GM12878 (cell line): ENCODE results near the gene CXCR6. TPM values are rescaled to one million over a fixed set of nuclear protein-coding genes. Genes with fewer than 3 reads are reported as not detected.

Experiments
- CBX5 ChIP-seq: sonication (generic); IDR thresholded peaks from 2 replicates; pipeline ENCODE4 v1.6.1; 2016; ENCODE audit warnings: low read depth, moderate library complexity, mild to moderate bottlenecking, inconsistent platforms
- CEBPB ChIP-seq, 2 experiments: fragments of 150-350 bp in 1 of 2; IDR thresholded peaks; 2 replicates each; pipeline ENCODE4 v1.6.1; 2012 to 2014; ENCODE audit warnings: low read depth in 2 of 2, low read length in 2 of 2, borderline replicate concordance in 1 of 2, inconsistent platforms in 1 of 2
- CHD1 ChIP-seq: IDR thresholded peaks from 2 replicates; pipeline ENCODE4 v1.6.1; 2012; ENCODE audit warnings: low read depth, low read length, improper control_type of control experiment
- EGR1 ChIP-seq, 2 experiments: IDR thresholded peaks; 1 replicate in 1 of 2; 2 replicates in 1 of 2; pipeline ENCODE4 v1.6.1; 2011 to 2012; ENCODE audit warnings: low read depth in 2 of 2, low read length in 2 of 2, borderline replicate concordance in 1 of 2, mild to moderate bottlenecking in 1 of 2, moderate library complexity in 1 of 2
- EP300 ChIP-seq, 2 experiments: fragments of 150-350 bp in 1 of 2; IDR thresholded peaks; 2 replicates each; pipeline ENCODE4 v1.6.1; 2011 to 2012; ENCODE audit warnings: low read depth in 2 of 2, low read length in 2 of 2, borderline replicate concordance in 1 of 2, improper control_type of control experiment in 1 of 2, inconsistent platforms in 1 of 2; ENCODE audit not compliant: control insufficient read depth in 1 of 2
- FOXM1 ChIP-seq: IDR thresholded peaks from 2 replicates; pipeline ENCODE4 v1.6.1; 2012; ENCODE audit warnings: low read depth, mild to moderate bottlenecking, inconsistent platforms, low read length, moderate library complexity
- KAT2A ChIP-seq: conservative IDR thresholded peaks from 2 replicates; pipeline ENCODE4 v1.6.1; 2011; ENCODE audit warnings: low read depth, low read length; ENCODE audit not compliant: control insufficient read depth
- PKNOX1 ChIP-seq: fragments of 450-650 bp; IDR thresholded peaks from 2 replicates; pipeline ENCODE4 v1.6.1; 2016; ENCODE audit warnings: mild to moderate bottlenecking
- POLR2AphosphoS2 ChIP-seq: IDR thresholded peaks from 2 replicates; pipeline ENCODE4 v1.6.1; 2011; ENCODE audit warnings: low read depth, mild to moderate bottlenecking, low read length, improper control_type of control experiment, moderate library complexity
- POU2F2 ChIP-seq: IDR thresholded peaks from 3 replicates; pipeline ENCODE4 v1.6.1; 2011; ENCODE audit warnings: low read depth, mild to moderate bottlenecking, low read length, borderline replicate concordance
- polyA plus RNA-seq, 11 experiments: library from polyadenylated mRNA; depleted of rRNA in 4 of 11; unstranded in 6 of 11; stranded (reverse) in 5 of 11; fragments of >200 nt; fragmentation: Nextera tagmentation in 4 of 11; fragmentation: Illumina TruSeq in 1 of 11; extraction: Ambion mirVana in 4 of 11; extraction: Trizol in 1 of 11; gene quantifications; 1 replicate in 1 of 11; 2 replicates in 10 of 11; pipeline versions ENCODE4 v1.2.1 to v1.2.3, GENCODE V29; 2011 to 2016; ENCODE audit warnings: inconsistent platforms in 2 of 11, missing spikeins in 2 of 11, low read depth in 1 of 11
- total RNA-seq, 4 experiments: library from RNA; depleted of rRNA in 3 of 4; stranded (reverse); fragments of >200 nt in 3 of 4; fragmentation: Illumina TruSeq in 1 of 4; extraction: Trizol in 1 of 4; gene quantifications; 2 replicates each; pipeline versions ENCODE4 v1.2.1 to v1.2.3, GENCODE V29; 2013 to 2021
- TF ChIP-seq, protein P1 (sequence below): fragments of 450-650 bp; formaldehyde crosslinking; IDR thresholded peaks from 2 replicates; pipeline ENCODE4 v1.5.0; 2022; ENCODE audit warnings: mild to moderate bottlenecking, missing genetic modification characterization
- TF ChIP-seq, protein P2 (sequence below): IDR thresholded peaks from 2 replicates; pipeline ENCODE4 v1.6.1; 2012; ENCODE audit warnings: mild to moderate bottlenecking, low read depth, low read length

The CXCR6 gene
- total and polyA plus RNA-seq, 10 of the 15 experiments (the other 5 are each of a cell fraction or from before 2014, with no cell fraction given) = 0.04 to 0.20 (median 0.12) TPM; not detected in 5

GRCh38 chr3:45932112-45932511 is 11.2 kb upstream of the CXCR6 start (continued):
- TF ChIP-seq EP300 (IDR thresholded peaks at IDR 0.05; ENCODE audit: borderline replicate concordance in 1 of 2, control insufficient read depth in 1 of 2, low read depth in 2 of 2, low read length in 2 of 2) (no peak), CBX5 (no peak), FOXM1 (no peak), PKNOX1 (no peak), CEBPB (IDR thresholded peaks at IDR 0.05; ENCODE audit: borderline replicate concordance in 1 of 2, low read depth in 2 of 2, low read length in 2 of 2) (no peak), KAT2A (no peak), POU2F2 (no peak), EGR1 (IDR thresholded peaks at IDR 0.05; ENCODE audit: borderline replicate concordance in 1 of 2, low read depth in 2 of 2, low read length in 2 of 2) (no peak), POLR2AphosphoS2 (no peak), CHD1 (no peak)
- TF ChIP-seq, protein P1, sequence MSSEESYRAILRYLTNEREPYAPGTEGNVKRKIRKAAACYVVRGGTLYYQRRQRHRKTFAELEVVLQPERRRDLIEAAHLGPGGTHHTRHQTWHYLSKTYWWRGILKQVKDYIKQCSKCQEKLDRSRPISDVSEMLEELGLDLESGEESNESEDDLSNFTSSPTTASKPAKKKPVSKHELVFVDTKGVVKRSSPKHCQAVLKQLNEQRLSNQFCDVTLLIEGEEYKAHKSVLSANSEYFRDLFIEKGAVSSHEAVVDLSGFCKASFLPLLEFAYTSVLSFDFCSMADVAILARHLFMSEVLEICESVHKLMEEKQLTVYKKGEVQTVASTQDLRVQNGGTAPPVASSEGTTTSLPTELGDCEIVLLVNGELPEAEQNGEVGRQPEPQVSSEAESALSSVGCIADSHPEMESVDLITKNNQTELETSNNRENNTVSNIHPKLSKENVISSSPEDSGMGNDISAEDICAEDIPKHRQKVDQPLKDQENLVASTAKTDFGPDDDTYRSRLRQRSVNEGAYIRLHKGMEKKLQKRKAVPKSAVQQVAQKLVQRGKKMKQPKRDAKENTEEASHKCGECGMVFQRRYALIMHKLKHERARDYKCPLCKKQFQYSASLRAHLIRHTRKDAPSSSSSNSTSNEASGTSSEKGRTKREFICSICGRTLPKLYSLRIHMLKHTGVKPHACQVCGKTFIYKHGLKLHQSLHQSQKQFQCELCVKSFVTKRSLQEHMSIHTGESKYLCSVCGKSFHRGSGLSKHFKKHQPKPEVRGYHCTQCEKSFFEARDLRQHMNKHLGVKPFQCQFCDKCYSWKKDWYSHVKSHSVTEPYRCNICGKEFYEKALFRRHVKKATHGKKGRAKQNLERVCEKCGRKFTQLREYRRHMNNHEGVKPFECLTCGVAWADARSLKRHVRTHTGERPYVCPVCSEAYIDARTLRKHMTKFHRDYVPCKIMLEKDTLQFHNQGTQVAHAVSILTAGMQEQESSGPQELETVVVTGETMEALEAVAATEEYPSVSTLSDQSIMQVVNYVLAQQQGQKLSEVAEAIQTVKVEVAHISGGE (CRISPR knock-in tag) = no peak
- TF ChIP-seq, protein P2, sequence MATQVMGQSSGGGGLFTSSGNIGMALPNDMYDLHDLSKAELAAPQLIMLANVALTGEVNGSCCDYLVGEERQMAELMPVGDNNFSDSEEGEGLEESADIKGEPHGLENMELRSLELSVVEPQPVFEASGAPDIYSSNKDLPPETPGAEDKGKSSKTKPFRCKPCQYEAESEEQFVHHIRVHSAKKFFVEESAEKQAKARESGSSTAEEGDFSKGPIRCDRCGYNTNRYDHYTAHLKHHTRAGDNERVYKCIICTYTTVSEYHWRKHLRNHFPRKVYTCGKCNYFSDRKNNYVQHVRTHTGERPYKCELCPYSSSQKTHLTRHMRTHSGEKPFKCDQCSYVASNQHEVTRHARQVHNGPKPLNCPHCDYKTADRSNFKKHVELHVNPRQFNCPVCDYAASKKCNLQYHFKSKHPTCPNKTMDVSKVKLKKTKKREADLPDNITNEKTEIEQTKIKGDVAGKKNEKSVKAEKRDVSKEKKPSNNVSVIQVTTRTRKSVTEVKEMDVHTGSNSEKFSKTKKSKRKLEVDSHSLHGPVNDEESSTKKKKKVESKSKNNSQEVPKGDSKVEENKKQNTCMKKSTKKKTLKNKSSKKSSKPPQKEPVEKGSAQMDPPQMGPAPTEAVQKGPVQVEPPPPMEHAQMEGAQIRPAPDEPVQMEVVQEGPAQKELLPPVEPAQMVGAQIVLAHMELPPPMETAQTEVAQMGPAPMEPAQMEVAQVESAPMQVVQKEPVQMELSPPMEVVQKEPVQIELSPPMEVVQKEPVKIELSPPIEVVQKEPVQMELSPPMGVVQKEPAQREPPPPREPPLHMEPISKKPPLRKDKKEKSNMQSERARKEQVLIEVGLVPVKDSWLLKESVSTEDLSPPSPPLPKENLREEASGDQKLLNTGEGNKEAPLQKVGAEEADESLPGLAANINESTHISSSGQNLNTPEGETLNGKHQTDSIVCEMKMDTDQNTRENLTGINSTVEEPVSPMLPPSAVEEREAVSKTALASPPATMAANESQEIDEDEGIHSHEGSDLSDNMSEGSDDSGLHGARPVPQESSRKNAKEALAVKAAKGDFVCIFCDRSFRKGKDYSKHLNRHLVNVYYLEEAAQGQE = no peak
